GM18511 (cell line): ENCODE measurements around the gene CLSTN3.
"Not testable (repeated sequence)": the region's sequence is repeated elsewhere in the genome, so short reads cannot be mapped to it uniquely, and the experiment has no call there.

Source experiments
- ATAC-seq: cut with Tn5 transposase; IDR thresholded peaks from one replicate; pipeline ENCODE4 v1.9.1; 2021; ENCODE audit warnings: mild to moderate bottlenecking, moderate library complexity; ENCODE audit not compliant: unreplicated experiment

Gene CLSTN3

GRCh38 chr12:7103837-7104584, 26.2 kb upstream of the CLSTN3 start:
- no peak for ATAC-seq

GRCh38 chr12:7106082-7106481, 24.1 kb upstream of the CLSTN3 start:
- no peak for ATAC-seq

DNA sequence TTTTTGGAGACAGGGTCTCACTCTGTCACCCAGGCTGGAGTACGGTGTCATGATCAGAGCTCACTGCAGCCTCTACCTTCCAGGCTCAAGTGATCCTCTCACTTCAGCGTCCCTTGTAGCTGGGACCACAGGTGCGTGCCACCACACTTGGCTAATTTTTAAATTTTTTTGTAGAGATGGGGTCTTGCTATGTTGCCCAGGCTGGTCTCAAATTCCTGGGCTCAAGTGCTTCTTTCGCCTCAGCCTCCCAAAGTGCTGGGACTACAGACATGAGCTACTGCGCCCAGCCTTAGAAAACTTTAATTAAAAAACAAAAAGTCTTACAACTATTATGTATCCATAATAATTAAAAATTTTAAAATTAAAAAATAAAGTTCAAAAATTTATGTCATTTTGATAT, 23.0 kb upstream of the CLSTN3 start:
- ATAC-seq: not testable (repeated sequence)

- no peak for ATAC-seq
These were observed 22.6 kb upstream of the CLSTN3 start for GRCh38 chr12:7107636-7108002.

DNA sequence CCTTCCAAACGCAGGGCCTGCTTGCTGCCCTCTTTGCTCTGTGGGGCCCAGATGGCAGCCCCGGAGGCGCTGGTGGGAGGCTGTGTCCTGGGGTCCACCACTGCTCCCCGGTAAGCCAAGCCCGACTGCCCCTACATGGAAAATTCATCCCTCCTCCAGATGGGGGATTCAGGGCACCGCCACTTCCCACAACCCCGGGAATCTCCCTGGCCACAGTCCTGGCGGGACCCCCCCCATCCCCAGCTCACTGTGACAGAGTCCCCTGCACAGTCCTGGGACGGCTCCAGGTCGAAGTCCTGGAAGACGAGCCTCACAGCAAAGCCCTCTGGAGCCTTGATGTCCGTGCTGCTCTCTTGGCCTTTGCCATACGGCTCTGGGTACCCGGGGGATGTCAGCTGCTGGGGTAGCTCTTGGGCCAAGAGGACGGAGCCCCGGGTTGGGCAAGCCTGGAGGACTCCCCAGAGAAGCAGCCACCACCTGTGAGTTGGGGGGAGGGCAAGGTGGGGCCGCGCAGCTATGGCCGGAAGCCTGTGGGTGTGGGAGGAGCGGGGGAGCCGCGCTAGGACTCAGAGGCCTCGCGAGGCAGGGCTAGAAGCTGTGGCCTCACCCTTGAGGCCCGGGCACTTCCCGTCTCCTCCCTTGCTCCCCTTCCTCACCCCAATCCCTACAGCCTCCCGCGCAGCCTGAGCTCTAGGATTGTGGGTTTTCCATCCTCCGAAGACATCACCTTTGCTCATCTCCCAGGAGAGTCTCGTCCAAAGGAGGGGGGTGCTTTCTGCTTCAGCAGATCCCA, 22.0 kb upstream of the CLSTN3 start:
- peak; percentile 92 for ATAC-seq

DNA sequence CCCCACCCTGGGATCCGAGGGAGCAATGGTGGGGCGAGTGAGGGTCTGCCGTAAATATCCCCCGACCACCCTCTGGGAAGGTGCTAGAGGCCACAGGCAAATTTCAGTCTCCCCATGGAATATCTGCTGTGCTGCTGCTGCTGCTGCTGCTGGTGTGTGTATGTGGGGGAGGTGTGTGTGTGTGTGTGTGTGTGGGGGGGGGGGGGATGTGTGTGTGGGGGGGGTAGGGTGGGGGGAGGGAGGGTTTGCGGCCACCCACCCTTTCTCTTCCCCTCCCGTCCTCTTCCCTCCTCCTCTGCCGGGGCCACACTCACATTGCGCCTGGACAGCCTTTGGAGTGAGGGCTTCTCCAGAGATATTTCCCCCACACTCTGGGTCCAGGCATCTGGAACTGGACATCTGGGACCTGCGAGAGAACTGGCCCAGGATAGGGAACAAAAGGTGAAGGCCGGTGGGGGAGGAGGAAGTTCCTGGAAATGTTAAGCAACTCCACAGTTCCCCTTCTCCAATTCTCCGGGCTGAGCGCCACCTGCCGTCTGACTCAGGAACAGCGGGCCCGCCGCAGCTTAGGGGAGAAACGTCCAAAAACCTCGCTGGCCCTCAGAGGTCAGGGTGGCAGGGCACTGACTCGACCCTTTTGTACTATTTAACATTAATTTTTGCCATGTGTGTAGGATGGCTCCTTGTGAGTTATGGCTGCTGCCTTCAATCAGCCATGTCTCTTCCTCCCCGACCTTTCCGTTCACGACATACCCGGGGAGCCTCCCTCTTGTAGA, 21.2 kb upstream of the CLSTN3 start, which contains the start of gene C1RL:
C1RL (minus strand) TSS at position 419 of the 776 bp plus-strand sequence; CDS start at position 385, 34 bp downstream.
- ATAC-seq: peak; percentile 38

- no peak for ATAC-seq
These were observed 20.6 kb upstream of the CLSTN3 start for GRCh38 chr12:7109572-7109920.

GRCh38 chr12:7110661-7111060, 19.5 kb upstream of the CLSTN3 start:
- no peak for ATAC-seq

- no peak for ATAC-seq
These were observed 18.1 kb upstream of the CLSTN3 start for GRCh38 chr12:7112041-7112440.

DNA sequence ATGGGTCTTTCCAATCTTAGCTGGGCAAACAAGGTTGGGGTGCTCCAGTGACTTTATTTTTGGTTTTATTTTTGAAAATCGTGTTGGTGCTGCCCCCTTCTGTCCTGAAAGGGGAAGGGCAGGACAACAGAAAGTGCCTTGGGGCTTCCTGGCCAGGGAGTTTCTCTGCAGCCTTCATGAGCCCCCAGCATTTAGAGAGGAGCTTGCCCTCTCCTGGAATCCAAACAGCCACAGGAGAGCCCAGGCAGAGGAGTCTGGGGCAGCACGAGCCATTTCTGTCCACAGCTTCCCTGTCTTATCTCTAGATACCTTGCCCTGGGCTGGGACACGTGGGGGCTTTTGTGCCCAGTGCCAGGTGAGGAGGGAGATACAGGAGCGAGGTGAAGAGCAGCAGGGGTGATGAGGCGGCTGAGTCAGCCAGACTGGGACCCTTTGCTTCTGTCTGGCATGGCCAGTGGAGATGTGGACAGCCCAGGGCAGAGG, 16.7 kb upstream of the CLSTN3 start:
- ATAC-seq: no peak

DNA sequence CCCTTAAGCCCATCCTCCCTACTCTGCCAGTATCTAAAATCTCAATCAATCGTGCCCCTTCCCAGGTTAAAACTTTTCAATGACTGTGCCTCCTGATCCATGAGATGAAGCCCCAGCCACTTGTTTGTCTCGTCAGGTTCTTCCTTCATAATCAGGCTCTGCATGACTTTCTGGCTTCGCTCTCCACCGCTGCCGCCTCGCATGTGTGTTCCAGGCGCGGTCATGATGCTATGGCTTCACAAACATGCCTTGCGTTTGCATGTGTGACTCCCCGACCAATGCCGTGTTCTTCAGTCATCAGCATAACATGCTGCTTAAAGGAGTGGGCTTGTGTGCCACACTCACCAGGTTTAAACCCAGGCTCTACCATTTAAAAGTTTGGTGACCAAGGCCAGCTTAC, 16.2 kb upstream of the CLSTN3 start:
- ATAC-seq: no peak

DNA sequence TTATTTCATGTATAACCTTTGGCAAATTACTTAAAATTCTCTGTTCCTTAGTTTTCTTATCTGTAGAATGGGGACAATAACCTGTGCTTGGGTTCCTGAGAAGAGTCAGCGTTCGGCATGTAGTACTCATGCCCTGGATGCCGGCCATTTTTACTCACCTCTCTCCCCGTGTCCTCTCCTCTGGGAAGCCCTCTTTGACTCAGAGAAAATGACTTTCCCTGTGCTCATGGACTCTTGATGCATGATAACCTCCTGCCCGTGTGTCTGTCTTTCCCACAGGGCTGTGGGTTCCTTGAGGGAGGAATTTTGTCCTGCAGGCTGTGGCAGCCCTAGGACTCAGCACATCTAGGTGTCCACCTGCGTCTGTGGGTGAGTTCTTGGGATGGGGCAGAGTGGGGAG, 15.3 kb upstream of the CLSTN3 start:
- ATAC-seq: no peak

DNA sequence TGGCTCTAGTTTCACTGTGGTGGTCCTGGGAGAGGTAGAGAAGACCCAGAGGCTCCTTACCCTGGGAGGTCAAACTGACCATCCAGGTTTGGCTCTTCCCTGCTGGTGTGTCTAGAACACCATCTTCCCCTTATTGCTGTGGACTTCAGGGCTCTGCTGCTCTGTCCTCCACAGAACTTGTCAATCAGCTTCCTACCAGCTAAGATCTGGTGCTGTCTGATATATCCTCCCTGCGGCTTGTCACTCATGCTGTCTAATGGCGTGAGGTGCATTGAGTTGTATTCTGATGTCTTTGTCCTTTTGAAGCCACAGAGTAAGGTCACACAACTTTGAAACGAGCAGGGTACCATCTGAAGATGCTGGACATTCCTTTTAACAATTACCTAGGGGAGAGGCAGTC, 14.0 kb upstream of the CLSTN3 start:
- ATAC-seq: no peak

DNA sequence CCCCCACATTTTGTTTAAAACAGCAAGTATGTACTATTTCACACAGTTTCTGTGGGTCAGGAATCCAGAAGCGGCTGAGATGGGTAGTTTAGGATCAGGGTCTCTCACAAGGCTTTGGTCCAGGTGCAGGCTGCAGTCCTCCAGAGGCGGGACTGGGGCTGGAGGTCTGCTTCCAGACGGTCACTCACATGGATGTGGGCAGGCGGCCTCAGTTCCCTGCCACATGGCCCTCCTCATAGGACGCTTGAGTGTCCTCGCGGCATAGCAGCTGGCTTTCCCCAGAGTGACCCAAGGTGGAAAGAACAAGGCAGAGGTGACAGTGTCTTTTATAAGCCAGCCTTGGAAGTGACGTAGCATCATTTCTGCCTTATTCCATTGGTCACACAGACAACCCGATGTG, 13.3 kb upstream of the CLSTN3 start:
- no peak for ATAC-seq

GRCh38 chr12:7117670-7118069, 12.5 kb upstream of the CLSTN3 start:
- no peak for ATAC-seq

GRCh38 chr12:7118881-7119280, 11.3 kb upstream of the CLSTN3 start:
- no peak for ATAC-seq

GRCh38 chr12:7120166-7120565, 10.0 kb upstream of the CLSTN3 start:
- ATAC-seq: no peak

GRCh38 chr12:7121324-7121723, 8.8 kb upstream of the CLSTN3 start:
- no peak for ATAC-seq

DNA sequence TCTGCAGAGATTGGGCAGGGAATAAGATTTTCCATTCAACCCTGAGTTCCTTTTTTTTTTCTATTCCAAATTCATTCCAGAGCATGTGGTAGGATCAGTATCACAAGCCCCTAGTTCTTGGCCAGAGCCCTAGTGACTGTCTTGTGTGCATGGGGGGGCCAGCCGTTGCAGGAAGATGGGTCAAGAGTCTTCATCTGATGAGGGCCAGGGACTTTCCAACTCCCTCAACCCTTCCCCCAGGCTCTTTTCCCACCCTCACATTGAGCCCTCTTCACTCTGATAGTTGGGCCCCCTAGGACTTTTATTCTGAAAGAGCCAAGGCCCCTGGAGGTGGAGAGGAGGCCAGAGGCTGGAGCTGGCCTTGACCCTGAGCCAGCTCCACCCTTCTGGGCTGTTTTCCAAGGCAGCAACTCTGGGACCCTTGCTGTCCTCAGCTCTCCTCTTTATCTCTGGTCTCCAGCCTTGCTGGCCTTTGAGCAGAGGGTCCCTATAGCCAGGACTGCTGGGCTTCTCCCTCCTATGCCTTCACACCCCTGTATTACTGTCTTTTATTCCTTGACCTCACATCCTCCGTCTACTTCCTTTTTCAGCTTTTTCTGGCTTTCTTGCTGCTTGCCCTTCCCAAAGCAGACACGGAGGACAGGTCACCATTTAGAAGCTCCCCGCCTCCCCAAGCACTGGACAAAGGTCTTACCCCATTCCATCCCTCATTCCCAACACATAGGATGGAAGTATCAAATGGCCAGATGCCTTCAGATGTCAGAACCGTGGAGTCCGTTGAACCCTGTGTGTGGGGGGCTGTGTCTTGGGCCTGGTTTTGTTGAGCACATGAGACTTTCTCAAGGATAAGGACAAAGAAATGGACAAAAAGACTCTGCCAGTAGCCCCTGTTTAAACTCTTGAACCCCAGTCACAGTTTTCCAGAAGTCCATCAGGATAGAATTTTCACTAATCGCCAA, 7.1 kb upstream of the CLSTN3 start:
- no peak for ATAC-seq

DNA sequence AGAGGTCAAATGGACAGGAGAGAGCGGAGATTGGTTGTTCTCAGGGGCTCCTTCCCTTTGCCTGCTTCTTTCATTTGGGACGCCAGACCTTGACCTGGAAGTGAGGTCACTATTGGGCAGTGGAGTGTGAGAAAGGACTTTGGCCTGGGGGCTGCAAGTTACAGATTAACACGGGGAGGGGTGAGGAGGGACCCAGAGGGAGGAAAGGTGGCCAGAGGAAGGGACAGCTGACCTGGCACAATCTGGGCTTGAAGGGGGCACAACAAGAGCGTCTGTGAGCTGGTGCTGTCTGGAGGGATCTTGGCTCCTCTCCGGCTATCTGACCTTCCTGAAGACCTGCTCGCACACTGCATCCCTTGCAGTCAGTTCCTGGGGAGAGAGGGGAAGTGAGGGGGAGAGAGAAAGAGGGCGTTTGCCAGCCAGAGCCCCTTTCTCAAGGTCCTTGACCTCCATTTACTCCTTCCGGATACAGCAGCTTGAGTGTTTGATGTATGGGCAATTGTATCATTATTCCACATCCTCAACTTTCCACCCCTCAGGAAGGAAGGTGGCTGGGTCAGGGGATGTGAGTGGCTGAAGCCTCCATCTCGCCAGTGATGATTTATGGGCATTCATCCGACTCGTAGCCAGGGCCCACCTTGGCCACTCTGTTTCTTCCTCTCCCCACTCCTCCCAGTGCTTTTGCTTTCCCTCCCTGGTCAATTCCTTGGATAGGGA, 6.2 kb upstream of the CLSTN3 start:
- no peak for ATAC-seq
